Fibroblast of lung (primary cell): ENCODE measurements around the gene SBF2. TPM values are rescaled to one million over a fixed set of nuclear protein-coding genes. Genes with fewer than 3 reads are reported as not detected.

ENCODE experiments used
- DNase-seq, 2 donors: peaks; one replicate each; pipeline versions ENCODE4 v3.0.0 to v3.0.0-alpha.2; 2010; ENCODE audit warnings: low read depth in 2 of 2
- H2AFZ ChIP-seq: 2 replicates; pipeline ENCODE4 v1.5.1; 2012; ENCODE audit warnings: low read length, control low read depth, inconsistent platforms
- H3K27ac ChIP-seq: 2 replicates; pipeline ENCODE4 v1.5.1; 2011; ENCODE audit warnings: low read length, control low read depth; ENCODE audit not compliant: insufficient read depth
- H3K27me3 ChIP-seq: 2 replicates; pipeline ENCODE4 v1.5.1; 2011; ENCODE audit warnings: mild to moderate bottlenecking, low read length; ENCODE audit not compliant: control insufficient read depth, insufficient read depth
- H3K36me3 ChIP-seq: 2 replicates; pipeline ENCODE4 v1.5.1; 2011; ENCODE audit warnings: low read length; ENCODE audit not compliant: control insufficient read depth, insufficient read depth
- H3K4me1 ChIP-seq: 2 replicates; pipeline ENCODE4 v1.5.1; 2011; ENCODE audit warnings: low read length; ENCODE audit not compliant: control insufficient read depth, insufficient read depth; ENCODE audit errors: extremely low read depth
- H3K4me2 ChIP-seq: 2 replicates; pipeline ENCODE4 v1.5.1; 2011; ENCODE audit warnings: low read length, control low read depth; ENCODE audit not compliant: insufficient read depth; ENCODE audit errors: extremely low read depth
- H3K4me3 ChIP-seq, 4 experiments: fragments of 200-600 bp in 1 of 4; sonication (generic) in 1 of 4; replicated peaks in 1 of 4; 2 replicates each; pipeline ENCODE4 v1.5.1; 2011 to 2016; ENCODE audit warnings: low read length in 4 of 4, low read depth in 3 of 4, mild to moderate bottlenecking in 3 of 4, control low read depth in 2 of 4, inconsistent platforms in 1 of 4, mixed read lengths in 1 of 4; ENCODE audit not compliant: insufficient read depth in 1 of 4; ENCODE audit errors: control extremely low read depth in 1 of 4
- H3K79me2 ChIP-seq: 2 replicates; pipeline ENCODE4 v1.5.1; 2012; ENCODE audit warnings: mild to moderate bottlenecking, low read length, inconsistent platforms; ENCODE audit not compliant: control insufficient read depth, insufficient read depth
- H3K9ac ChIP-seq: 2 replicates; pipeline ENCODE4 v1.5.1; 2011; ENCODE audit warnings: mild to moderate bottlenecking, low read length, control low read depth; ENCODE audit not compliant: insufficient read depth
- H3K9me3 ChIP-seq: 2 replicates; pipeline ENCODE4 v1.5.1; 2012; ENCODE audit warnings: low read depth, low read length; ENCODE audit not compliant: control insufficient read depth, insufficient read depth
- H4K20me1 ChIP-seq: 2 replicates; pipeline ENCODE4 v1.5.1; 2011; ENCODE audit warnings: low read length; ENCODE audit not compliant: control insufficient read depth, insufficient read depth; ENCODE audit errors: extremely low read depth
- CTCF ChIP-seq, 2 donors: IDR thresholded peaks in 1 of 2; conservative IDR thresholded peaks in 1 of 2; 1 replicate in 1 of 2; 2 replicates in 1 of 2; pipeline ENCODE4 v1.5.1; 2011 to 2012; ENCODE audit warnings: low read length in 2 of 2, control low read depth in 1 of 2, inconsistent platforms in 1 of 2, low read depth in 1 of 2, mild to moderate bottlenecking in 1 of 2
- EZH2 ChIP-seq: IDR thresholded peaks from 2 replicates; pipeline ENCODE4 v1.5.1; 2012; ENCODE audit warnings: low read length, control low read depth, mild to moderate bottlenecking; ENCODE audit errors: missing control alignments
- polyA plus RNA-seq, 2 donors: library from polyadenylated mRNA; depleted of rRNA in 1 of 2; stranded (reverse) in 1 of 2; unstranded in 1 of 2; fragments of >200 nt; gene quantifications; 2 replicates each; pipeline ENCODE4 v1.2.1, GENCODE V29; 2011 to 2012; ENCODE audit warnings: missing spikeins in 1 of 2
- total RNA-seq: library from RNA; depleted of rRNA; stranded (reverse); fragments of >200 nt; gene quantifications from 2 replicates; pipeline ENCODE4 v1.2.1, GENCODE V29; 2014

Gene SBF2
- total and polyA plus RNA-seq, 2 donors (not counting 1 experiment from before 2014, with no cell fraction given), result 69.4 to 95.9 TPM

GRCh38 chr11:9827708-9828107 is 466.3 kb downstream of the SBF2 start:
- Histone ChIP-seq H3K4me2 (no peak overlapping the region), H3K9ac (no peak overlapping the region), H3K27me3 (no peaks in the 10 kb centered on the region), H3K4me3 (no peak overlapping the region), H3K27ac (no peak overlapping the region), H3K9me3 (no peaks in the 10 kb centered on the region), H3K36me3 (no peaks in the 10 kb centered on the region), H3K79me2 (no peaks in the 10 kb centered on the region), H4K20me1 (no peaks in the 10 kb centered on the region), H3K4me1 (no peaks in the 10 kb centered on the region), H2AFZ (no peak overlapping the region)
- TF ChIP-seq CTCF (conservative IDR thresholded peaks at IDR 0.05 in 1 of 2, IDR thresholded peaks at IDR 0.05 in 1 of 2; ENCODE audit: low read depth in 1 of 2, low read length in 2 of 2) (no peak), EZH2 (no peak)
- DNase-seq, result peak in 1 of 2 donors; percentile 17

- Histone ChIP-seq H3K4me3 (no peak overlapping the region), H3K79me2 (no peaks in the 10 kb centered on the region), H4K20me1 (no peaks in the 10 kb centered on the region), H3K36me3 (no peaks in the 10 kb centered on the region), H3K9ac (no peak overlapping the region), H3K4me1 (no peaks in the 10 kb centered on the region), H3K9me3 (no peaks in the 10 kb centered on the region), H3K27ac (no peak overlapping the region), H3K4me2 (no peak overlapping the region), H2AFZ (no peak overlapping the region), H3K27me3 (no peaks in the 10 kb centered on the region)
- no peak for DNase-seq
- TF ChIP-seq EZH2, result no peak
- TF ChIP-seq CTCF (conservative IDR thresholded peaks at IDR 0.05 in 1 of 2, IDR thresholded peaks at IDR 0.05 in 1 of 2; ENCODE audit: low read depth in 1 of 2, low read length in 2 of 2), result no peak
Measured at GRCh38 chr11:9826390-9826789, 467.6 kb downstream of the SBF2 start.

- Histone ChIP-seq H3K4me2 (no peak overlapping the region), H3K27me3 (no peaks in the 10 kb centered on the region), H3K27ac (no peak overlapping the region), H3K79me2 (no peaks in the 10 kb centered on the region), H3K4me3 (no peak overlapping the region), H3K9ac (no peak overlapping the region), H3K36me3 (no peaks in the 10 kb centered on the region), H2AFZ (no peak overlapping the region), H3K9me3 (no peaks in the 10 kb centered on the region), H4K20me1 (no peaks in the 10 kb centered on the region), H3K4me1 (no peaks in the 10 kb centered on the region)
- DNase-seq, result no peak
- no peak for TF ChIP-seq EZH2
- no peak for TF ChIP-seq CTCF (conservative IDR thresholded peaks at IDR 0.05 in 1 of 2, IDR thresholded peaks at IDR 0.05 in 1 of 2; ENCODE audit: low read depth in 1 of 2, low read length in 2 of 2)
Measured at GRCh38 chr11:9825895-9826294, 468.1 kb downstream of the SBF2 start.
